CD4-positive, alpha-beta memory T cell (primary cell): Measurements from ENCODE around the gene A2ML1. TPM values are rescaled to one million over a fixed set of nuclear protein-coding genes. Genes with fewer than 3 reads are reported as not detected.

ENCODE experiments used
- CTCF ChIA-PET: fragments of 350-600 bp; sonication (Branson Sonifier 250); formaldehyde crosslinking; loops from one replicate; lab custom pipeline; 2021; ENCODE audit warnings: inconsistent platforms; ENCODE audit not compliant: partially characterized antibody; lab: Charles Lee
- POLR2A ChIA-PET: fragments of 350-600 bp; sonication (Branson Sonifier 250); formaldehyde crosslinking; loops from one replicate; lab custom pipeline; 2021; ENCODE audit not compliant: partially characterized antibody; lab: Charles Lee
- DNase-seq, 5 donors: peaks; one replicate each; pipeline versions ENCODE4 v3.0.0 to v3.0.0-alpha.2; 2020 to 2022; ENCODE audit warnings: mixed read lengths in 1 of 5
- H3K27ac ChIP-seq: one replicate; pipeline ENCODE4 v1.7.0; 2013; ENCODE audit warnings: low read depth, low read length
- H3K27me3 ChIP-seq: 2 replicates; pipeline ENCODE4 v1.7.0; 2013; ENCODE audit warnings: mild to moderate bottlenecking, low read length, moderate library complexity; ENCODE audit not compliant: insufficient read depth
- H3K36me3 ChIP-seq: 2 replicates; pipeline ENCODE4 v1.7.0; 2013; ENCODE audit warnings: mild to moderate bottlenecking, low read length, moderate library complexity; ENCODE audit not compliant: insufficient read depth
- H3K4me1 ChIP-seq: 2 replicates; pipeline ENCODE4 v1.7.0; 2013; ENCODE audit warnings: mild to moderate bottlenecking, low read length, moderate library complexity; ENCODE audit not compliant: insufficient read depth
- H3K4me3 ChIP-seq, 2 donors: one replicate each; pipeline ENCODE4 v1.7.0; 2013; ENCODE audit warnings: low read length in 2 of 2, mild to moderate bottlenecking in 1 of 2
- H3K9me3 ChIP-seq, 2 donors: one replicate each; pipeline ENCODE4 v1.7.0; 2013; ENCODE audit warnings: low read length in 2 of 2, control low read depth in 1 of 2; ENCODE audit not compliant: control insufficient read depth in 1 of 2
- H3K27ac Mint-ChIP-seq, 7 donors: one replicate each; pipeline ENCODE4 v1.8.0; 2020 to 2021; ENCODE audit warnings: mixed read lengths in 7 of 7, mild to moderate bottlenecking in 6 of 7, inconsistent platforms in 3 of 7, moderate library complexity in 3 of 7
- H3K27me3 Mint-ChIP-seq, 2 donors: one replicate each; pipeline ENCODE4 v1.8.0; 2020 to 2021; ENCODE audit warnings: mixed read lengths in 2 of 2
- H3K36me3 Mint-ChIP-seq, 2 donors: one replicate each; pipeline ENCODE4 v1.8.0; 2020 to 2021; ENCODE audit warnings: mixed read lengths in 2 of 2, inconsistent platforms in 1 of 2, mild to moderate bottlenecking in 1 of 2
- H3K4me1 Mint-ChIP-seq, 4 donors: one replicate each; pipeline ENCODE4 v1.8.0; 2020 to 2021; ENCODE audit warnings: mixed read lengths in 4 of 4, mild to moderate bottlenecking in 1 of 4
- H3K4me3 Mint-ChIP-seq, 8 donors: one replicate each; pipeline ENCODE4 v1.8.0; 2020 to 2021; ENCODE audit warnings: mixed read lengths in 8 of 8, mild to moderate bottlenecking in 7 of 8, moderate library complexity in 6 of 8, inconsistent platforms in 3 of 8
- H3K9me3 Mint-ChIP-seq, 8 donors: one replicate each; pipeline ENCODE4 v1.8.0; 2020 to 2021; ENCODE audit warnings: mixed read lengths in 8 of 8, mild to moderate bottlenecking in 5 of 8, inconsistent platforms in 3 of 8, moderate library complexity in 1 of 8
- intact Hi-C: fragments of 100-400 bp; cut with micrococcal nuclease; formaldehyde crosslinking; loops from one replicate; pipeline ENCODE4 v1.15.1; 2023
- polyA plus RNA-seq, 2 donors: library from polyadenylated mRNA; unstranded; fragments of 300-500 nt; fragmentation: Illumina TruSeq; gene quantifications; one replicate each; pipeline ENCODE4 v1.2.3, GENCODE V29; 2021
- total RNA-seq, 2 experiments: library from RNA; stranded (reverse); gene quantifications; one replicate each; pipeline ENCODE4 v1.2.3, GENCODE V29; 2021

A2ML1 gene
- total and polyA plus RNA-seq, 4 experiments from 2014 or later: not detected

GRCh38 chr12:8828257-8829124 lies 6.1 kb downstream of the A2ML1 start:
- Histone ChIP-seq H3K9me3 (no peaks in the 10 kb centered on the region), H3K27ac (no peak overlapping the region), H3K4me3 (no peak overlapping the region), H3K27me3 (no peaks in the 10 kb centered on the region), H3K4me1 (no peaks in the 10 kb centered on the region), H3K36me3 (no peaks in the 10 kb centered on the region)
- intact Hi-C loops: no loop called here
- no peak overlapping the region for H3K4me3 Mint-ChIP-seq
- peaks cover 7 to 8% of the 10 kb centered on the region in 2 donors for H3K27me3 Mint-ChIP-seq
- H3K9me3 Mint-ChIP-seq: peaks cover 0 to 6% (median 3%) of the 10 kb centered on the region in 8 donors
- no peaks in the 10 kb centered on the region for H3K36me3 Mint-ChIP-seq
- CTCF ChIA-PET: no interaction called here
- POLR2A ChIA-PET: no interaction called here
- H3K4me1 Mint-ChIP-seq: peaks cover 0 to 2% (median 0%) of the 10 kb centered on the region in 4 donors
- DNase-seq: no peak
- no peak overlapping the region for H3K27ac Mint-ChIP-seq

DNA sequence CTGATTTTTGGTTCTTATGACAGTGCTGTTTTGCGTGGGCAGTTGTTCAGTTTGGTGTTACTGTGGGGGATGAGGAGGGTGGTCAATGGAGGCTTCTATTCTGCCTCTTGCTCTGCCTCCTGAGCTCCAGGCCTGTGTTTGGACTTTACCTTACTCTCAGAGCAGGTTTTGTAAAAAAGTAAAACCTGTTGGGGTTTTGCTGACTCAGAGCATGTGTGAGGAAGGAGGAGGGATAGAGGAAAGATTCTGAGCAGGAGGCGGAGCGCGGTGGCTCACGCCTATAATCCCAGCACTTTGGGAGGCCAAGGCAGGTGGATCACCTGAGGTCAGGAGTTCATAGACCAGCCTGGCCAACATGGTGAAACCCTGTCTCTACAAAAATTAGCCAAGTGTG lies 6.7 kb downstream of the A2ML1 start:
- Histone ChIP-seq H3K27ac (no peak overlapping the region), H3K9me3 (no peaks in the 10 kb centered on the region), H3K36me3 (no peaks in the 10 kb centered on the region), H3K4me3 (no peak overlapping the region), H3K27me3 (no peaks in the 10 kb centered on the region), H3K4me1 (no peaks in the 10 kb centered on the region)
- H3K4me3 Mint-ChIP-seq: no peak overlapping the region
- intact Hi-C loops: no loop called here
- DNase-seq: no peak
- CTCF ChIA-PET: no interaction called here
- H3K4me1 Mint-ChIP-seq: peaks cover 0 to 2% (median 0%) of the 10 kb centered on the region in 4 donors
- H3K27ac Mint-ChIP-seq: no peak overlapping the region
- POLR2A ChIA-PET: no interaction called here
- peaks cover 0 to 6% (median 3%) of the 10 kb centered on the region in 8 donors for H3K9me3 Mint-ChIP-seq
- H3K36me3 Mint-ChIP-seq: no peaks in the 10 kb centered on the region
- H3K27me3 Mint-ChIP-seq: peaks cover 7 to 8% of the 10 kb centered on the region in 2 donors

DNA sequence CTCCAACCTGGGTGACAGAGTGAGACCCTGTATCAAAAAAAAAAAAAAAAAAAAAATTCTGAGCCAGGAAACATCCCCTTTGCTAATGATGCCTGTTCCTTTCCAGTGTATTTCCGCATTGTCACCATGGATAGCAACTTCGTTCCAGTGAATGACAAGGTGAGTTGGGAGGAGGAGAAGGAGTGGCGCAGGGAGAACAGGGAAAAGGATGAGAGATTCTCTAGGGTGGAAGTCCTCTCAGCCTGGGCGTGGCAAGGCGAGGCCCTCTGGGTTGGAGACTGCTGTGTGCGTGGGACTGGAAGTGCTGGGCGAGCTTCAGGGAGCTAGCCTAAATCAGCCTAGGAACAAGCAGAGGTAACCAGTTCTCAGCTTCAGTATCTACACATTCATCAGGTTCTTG lies 7.2 kb downstream of the A2ML1 start:
- Mint-ChIP-seq H3K36me3 (no peaks in the 10 kb centered on the region), H3K27me3 (peaks cover 7 to 9% of the 10 kb centered on the region in 2 donors), H3K4me3 (no peak overlapping the region), H3K27ac (no peak overlapping the region), H3K9me3 (peaks cover 0 to 6% (median 3%) of the 10 kb centered on the region in 8 donors), H3K4me1 (peaks cover 0 to 2% (median 0%) of the 10 kb centered on the region in 4 donors)
- no peaks in the 10 kb centered on the region for H3K27me3 ChIP-seq
- DNase-seq: no peak
- H3K9me3 ChIP-seq: no peaks in the 10 kb centered on the region
- H3K36me3 ChIP-seq: no peaks in the 10 kb centered on the region
- H3K4me3 ChIP-seq: no peak overlapping the region
- ChIA-PET POLR2A (no interaction called here), CTCF (no interaction called here)
- no peak overlapping the region for H3K27ac ChIP-seq
- H3K4me1 ChIP-seq: no peaks in the 10 kb centered on the region
- intact Hi-C loops: no loop called here

DNA sequence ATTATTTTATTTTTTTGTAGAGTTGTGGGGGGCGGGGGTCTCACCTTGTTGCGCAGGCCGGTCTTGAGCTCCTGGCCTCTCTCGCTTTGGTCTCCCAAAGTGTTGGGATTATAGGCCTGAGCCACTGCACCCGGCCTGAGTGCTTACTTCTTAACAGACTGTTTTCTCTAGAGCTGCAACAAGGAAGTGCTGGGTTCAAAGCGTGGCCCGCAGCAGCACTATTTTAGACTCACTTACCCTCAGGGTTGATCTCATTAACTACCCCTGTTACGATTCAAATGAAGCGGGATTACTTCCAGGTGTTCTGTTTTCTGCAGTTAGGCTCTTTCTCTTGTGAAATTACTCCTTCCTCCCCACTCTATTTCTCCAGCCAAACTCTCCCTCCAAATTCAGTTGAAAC lies 8.7 kb downstream of the A2ML1 start:
- H3K36me3 Mint-ChIP-seq: no peaks in the 10 kb centered on the region
- H3K27me3 Mint-ChIP-seq: peaks cover 6 to 14% of the 10 kb centered on the region in 2 donors
- peaks cover 0 to 6% (median 1%) of the 10 kb centered on the region in 8 donors for H3K9me3 Mint-ChIP-seq
- H3K36me3 ChIP-seq: no peaks in the 10 kb centered on the region
- no peak overlapping the region for H3K27ac Mint-ChIP-seq
- H3K4me3 ChIP-seq: no peak overlapping the region
- ChIA-PET CTCF (no interaction called here), POLR2A (no interaction called here)
- DNase-seq: no peak
- H3K4me1 ChIP-seq: no peaks in the 10 kb centered on the region
- H3K9me3 ChIP-seq: no peaks in the 10 kb centered on the region
- H3K4me1 Mint-ChIP-seq: peaks cover 0 to 2% (median 0%) of the 10 kb centered on the region in 4 donors
- H3K4me3 Mint-ChIP-seq: no peak overlapping the region
- intact Hi-C loops: no loop called here
- no peaks in the 10 kb centered on the region for H3K27me3 ChIP-seq
- H3K27ac ChIP-seq: no peak overlapping the region

DNA sequence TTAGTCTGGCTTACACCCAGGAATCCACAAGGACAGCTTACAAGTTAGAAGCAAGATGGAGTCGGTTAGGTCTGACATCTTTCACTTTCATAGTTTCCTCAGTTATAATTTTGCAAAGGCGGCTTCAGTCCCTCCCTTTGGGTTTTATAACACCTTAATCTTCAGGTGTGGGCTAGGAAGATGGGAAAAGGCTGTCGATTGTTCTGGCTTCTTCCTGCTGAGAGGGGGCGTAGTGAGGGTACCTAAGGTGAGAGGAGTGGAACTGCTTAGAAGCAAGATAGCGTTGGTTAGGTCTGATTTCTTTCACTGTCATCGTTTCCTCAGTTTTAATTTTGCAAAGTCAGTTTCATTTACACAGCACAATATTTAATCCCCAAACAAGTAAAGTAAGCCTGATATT lies 10.1 kb downstream of the A2ML1 start:
- Mint-ChIP-seq H3K4me1 (peaks cover 0 to under 1% (median 0%) of the 10 kb centered on the region in 4 donors), H3K4me3 (no peak overlapping the region), H3K27ac (no peak overlapping the region), H3K9me3 (peaks cover 0 to 2% (median 0%) of the 10 kb centered on the region in 8 donors), H3K36me3 (no peaks in the 10 kb centered on the region), H3K27me3 (peaks cover 8 to 12% of the 10 kb centered on the region in 2 donors)
- no peaks in the 10 kb centered on the region for H3K27me3 ChIP-seq
- CTCF ChIA-PET: no interaction called here
- no peak overlapping the region for H3K4me3 ChIP-seq
- intact Hi-C loops: no loop called here
- H3K27ac ChIP-seq: no peak overlapping the region
- H3K4me1 ChIP-seq: no peaks in the 10 kb centered on the region
- POLR2A ChIA-PET: no interaction called here
- H3K9me3 ChIP-seq: no peaks in the 10 kb centered on the region
- no peak for DNase-seq
- no peaks in the 10 kb centered on the region for H3K36me3 ChIP-seq

DNA sequence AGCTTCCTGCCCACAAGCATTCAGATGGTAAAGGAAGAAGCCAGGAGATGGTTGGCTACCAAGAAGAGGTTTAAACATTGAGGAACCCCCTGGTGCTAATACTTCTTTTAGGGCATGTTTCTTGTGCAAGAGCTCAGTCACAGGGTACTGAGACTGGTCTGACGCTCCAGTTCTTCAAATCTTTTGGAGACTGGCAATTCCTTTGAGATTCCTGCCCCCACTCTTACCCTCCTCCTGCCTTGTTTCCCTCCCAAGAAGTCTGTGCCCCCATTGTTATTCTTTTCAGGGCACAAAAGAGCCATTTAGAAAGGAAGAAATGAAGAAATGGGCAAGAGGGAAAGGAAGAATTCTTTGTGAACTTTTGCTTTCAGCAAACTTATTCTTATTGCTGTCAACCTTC lies 11.8 kb downstream of the A2ML1 start:
- POLR2A ChIA-PET: no interaction called here
- no peak overlapping the region for H3K4me3 Mint-ChIP-seq
- intact Hi-C loops: no loop called here
- CTCF ChIA-PET: no interaction called here
- Histone ChIP-seq H3K27me3 (no peaks in the 10 kb centered on the region), H3K9me3 (no peaks in the 10 kb centered on the region), H3K36me3 (no peaks in the 10 kb centered on the region), H3K4me1 (no peaks in the 10 kb centered on the region), H3K27ac (no peak overlapping the region), H3K4me3 (no peak overlapping the region)
- H3K9me3 Mint-ChIP-seq: peaks cover 0 to 2% (median 0%) of the 10 kb centered on the region in 8 donors
- DNase-seq: no peak
- no peaks in the 10 kb centered on the region for H3K4me1 Mint-ChIP-seq
- no peak overlapping the region for H3K27ac Mint-ChIP-seq
- peaks cover 7 to 8% of the 10 kb centered on the region in 2 donors for H3K27me3 Mint-ChIP-seq
- H3K36me3 Mint-ChIP-seq: no peaks in the 10 kb centered on the region

- Histone ChIP-seq H3K27me3 (no peaks in the 10 kb centered on the region), H3K27ac (no peak overlapping the region), H3K4me3 (no peak overlapping the region), H3K9me3 (no peaks in the 10 kb centered on the region), H3K36me3 (no peaks in the 10 kb centered on the region), H3K4me1 (no peaks in the 10 kb centered on the region)
- Mint-ChIP-seq H3K9me3 (peaks cover 0 to 2% (median 0%) of the 10 kb centered on the region in 8 donors), H3K4me3 (no peak overlapping the region), H3K27me3 (peaks cover 7 to 12% of the 10 kb centered on the region in 2 donors), H3K36me3 (no peaks in the 10 kb centered on the region), H3K27ac (no peak overlapping the region), H3K4me1 (no peaks in the 10 kb centered on the region)
- ChIA-PET CTCF (interaction anchor here (0.9 kb wide), 1 partner anchor 293 kb away, joined by 3 read pairs; no protein-coding TSS in a partner anchor), POLR2A (no interaction called here)
- no peak for DNase-seq
- intact Hi-C loops: no loop called here
These were observed 14.9 kb downstream of the A2ML1 start for GRCh38 chr12:8837291-8837690.
